ENCODE measurements around the gene GLRX5. TPM values are rescaled to one million over a fixed set of nuclear protein-coding genes. Genes with fewer than 3 reads are reported as not detected.
A peak's percentile ranks its signal among the peaks of the same experiment; 100 is the strongest.

The GLRX5 gene
- 16.1 and 43.1 TPM in 2 replicates for total RNA-seq

GRCh38 chr14:95534299-95535225, at the start of gene GLRX5:
Gene GLRX5 (plus strand): TSS chr14:95535050. CDS start chr14:95535090, 40 bp downstream.

GRCh38 chr14:95516554-95517181, 18.2 kb upstream of the GLRX5 start, which contains the start of gene SYNE3:
Gene SYNE3 (minus strand): TSS chr14:95516650. CDS start chr14:95475821, 40,829 bp downstream.

Small RNA genes within 50 kb of the gene (small RNA-seq; reads per million reads assigned to genes)
- 162 reads per million, percentile 98 among the genes with 10 or more reads in this experiment for gene SCARNA13

Other genes with a start within 250 kb of the GLRX5 start
- 53.8 and 59.4 TPM in 2 replicates for gene CLMN, start 215.1 kb upstream of the GLRX5 start, total RNA-seq
- 6.1 and 7.1 TPM in 2 replicates for gene SYNE3, start 18.4 kb upstream of the GLRX5 start, total RNA-seq
- gene TCL1B, start 151.4 kb downstream of the GLRX5 start, total RNA-seq: not detected in 2 replicates
- gene TCL1A, start 179.1 kb downstream of the GLRX5 start, total RNA-seq: not detected in 2 replicates

All from placental epithelial cell (primary cell).